ENCODE results near the gene RBL1.

- TF ChIP-seq EP300 (conservative IDR thresholded peaks at IDR 0.05; ENCODE audit: poor library complexity, severe bottlenecking) (no peak), CTCF (IDR thresholded peaks at IDR 0.05; ENCODE audit: poor library complexity, severe bottlenecking) (no peak), TAF1 (IDR thresholded peaks at IDR 0.05; ENCODE audit: low read depth) (no peak), POLR2AphosphoS5 (IDR thresholded peaks at IDR 0.05) (no peak), EZH2 (IDR thresholded peaks at IDR 0.05; ENCODE audit: borderline replicate concordance, insufficient read depth, low read length, poor library complexity, severe bottlenecking) (no peak), RAD21 (conservative IDR thresholded peaks at IDR 0.05) (no peak), REST (IDR thresholded peaks at IDR 0.05; ENCODE audit: borderline replicate concordance) (no peak), MXI1 (conservative IDR thresholded peaks at IDR 0.05; ENCODE audit: poor library complexity, severe bottlenecking) (no peak), SMC3 (conservative IDR thresholded peaks at IDR 0.05; ENCODE audit: poor library complexity) (no peak)
These were observed 5.4 kb downstream of the RBL1 start for GRCh38 chr20:37090407-37090806.

Measured in neural cell (in vitro differentiated cells).